ENCODE data around the gene NTMT1. TPM values are rescaled to one million over a fixed set of nuclear protein-coding genes. Genes with fewer than 3 reads are reported as not detected.

The NTMT1 gene
- total RNA-seq, 1 donor from 2014 or later, result 72.4 TPM

GRCh38 chr9:129682381-129682780 lies 56.4 kb downstream of the NTMT1 start:
- DNase-seq, result no peak
- Mint-ChIP-seq H3K4me3 (no peak overlapping the region), H3K36me3 (ENCODE audit: low read depth) (no peaks in the 10 kb centered on the region), H3K9me3 (no peaks in the 10 kb centered on the region), H3K27me3 (peaks cover 9% of the 10 kb centered on the region), H3K27ac (no peak overlapping the region), H3K4me1 (no peaks in the 10 kb centered on the region)
- intact Hi-C loops (cut with micrococcal nuclease), result no loop called here

GRCh38 chr9:129685220-129685932 lies 59.4 kb downstream of the NTMT1 start:
- H3K27me3 Mint-ChIP-seq, result peaks cover 4% of the 10 kb centered on the region

More at GRCh38 chr9:129685220-129685932, 59.4 kb downstream of the NTMT1 start:
- no peaks in the 10 kb centered on the region for H3K4me1 Mint-ChIP-seq
- no peaks in the 10 kb centered on the region for H3K36me3 Mint-ChIP-seq (ENCODE audit: low read depth)
- no peaks in the 10 kb centered on the region for H3K9me3 Mint-ChIP-seq
- no peak for DNase-seq
- no peak overlapping the region for H3K27ac Mint-ChIP-seq
- H3K4me3 Mint-ChIP-seq, result no peak overlapping the region
- intact Hi-C loops (cut with micrococcal nuclease), result no loop called here

Other genes starting within 250 kb of the NTMT1 start
- not detected in 2 replicates for gene C9orf50, start 5.1 kb upstream of the NTMT1 start, total RNA-seq
- gene ASB6, start 16.0 kb downstream of the NTMT1 start, total RNA-seq, result 21.9 and 22.7 TPM in 2 replicates
- 3.4 and 3.8 TPM in 2 replicates for gene PRRX2, start 39.5 kb downstream of the NTMT1 start, total RNA-seq
- gene PTGES, start 126.9 kb downstream of the NTMT1 start, total RNA-seq, result 0.09 and 0.12 TPM in 2 replicates
- 22.7 and 24.1 TPM in 2 replicates for gene TOR1B, start 177.0 kb downstream of the NTMT1 start, total RNA-seq
- 55.1 and 60.5 TPM in 2 replicates for gene TOR1A, start 198.0 kb downstream of the NTMT1 start, total RNA-seq
- 59.9 and 60.9 TPM in 2 replicates for gene C9orf78, start 209.1 kb downstream of the NTMT1 start, total RNA-seq
- 44.3 and 47.2 TPM in 2 replicates for gene USP20, start 209.3 kb downstream of the NTMT1 start, total RNA-seq